ENCODE results near the gene CD81. TPM values are rescaled to one million over a fixed set of nuclear protein-coding genes. Genes with fewer than 3 reads are reported as not detected.

The CD81 gene
- total and polyA plus RNA-seq, 10 of the 15 experiments (the other 5 are each of a cell fraction or from before 2014, with no cell fraction given): 2.0 to 145 (median 57.2) TPM

- no peaks in the 10 kb centered on the region for H4K20me1 ChIP-seq (ENCODE audit: control insufficient read depth, insufficient read depth)
- H3K27ac ChIP-seq (ENCODE audit: control insufficient read depth, insufficient read depth): no peak overlapping the region
- no peak for TF ChIP-seq SIN3A (IDR thresholded peaks at IDR 0.05; ENCODE audit: low read depth, low read length)
- TF ChIP-seq CTCF (IDR thresholded peaks at IDR 0.05 in 2 of 3, conservative IDR thresholded peaks at IDR 0.05 in 1 of 3; ENCODE audit: control insufficient read depth in 2 of 3, extremely low read depth in 1 of 3, insufficient read depth in 1 of 3, low read depth in 3 of 3, low read length in 3 of 3): peak in 2 of 3 experiments; percentile 7 to 20; a peak in 1 of 6 replicates
- no TSS peak for BruUV-seq (replicated peaks)
- H3K9me3 ChIP-seq (replicated peaks; ENCODE audit: control insufficient read depth, insufficient read depth, low read length): no peaks in the 10 kb centered on the region
- H2AFZ ChIP-seq (ENCODE audit: control insufficient read depth, low read depth, low read length): no peak overlapping the region
- DNase-seq (ENCODE audit: low read depth, low spot score) (no peak), FAIRE-seq (no peak), ATAC-seq (no peak)
- ChIA-PET POLR2A (no interaction called here), SMC1A (ENCODE audit: uncharacterized antibody, unreplicated experiment) (interaction anchor here (1.0 kb wide), 1 partner anchor 111 kb away, joined by 3 read pairs; no protein-coding TSS in a partner anchor), RAD21 (ENCODE audit: unreplicated experiment) (no interaction called here), CTCF (interaction anchor here (9.5 kb wide), 1 partner anchor 113 kb away, joined by 271 read pairs; the partner anchor contains the start of genes C11orf21 and TSPAN32)
- WGBS (ENCODE audit: insufficient coverage, insufficient replicate concordance, low lambda C conversion rate, missing lambda C conversion rate): 53% methylated on average over 34 of the region's 34 CpGs
- H3K27me3 ChIP-seq (replicated peaks in 1 of 2; ENCODE audit: control insufficient read depth in 2 of 2, insufficient read depth in 2 of 2, low read length in 1 of 2): no peaks in the 10 kb centered on the region
- H3K79me2 ChIP-seq (ENCODE audit: control insufficient read depth, insufficient read depth, low read length): no peaks in the 10 kb centered on the region
- H3K36me3 ChIP-seq (ENCODE audit: control insufficient read depth in 2 of 2, insufficient read depth in 2 of 2, low read length in 1 of 2): no peaks in the 10 kb centered on the region
- H3K4me1 ChIP-seq (ENCODE audit: control insufficient read depth, insufficient read depth, low read length): no peaks in the 10 kb centered on the region
- in situ Hi-C loops (cut with MboI): loop anchor here (5.0 kb wide), 2 partner anchors 103 to 213 kb away; no protein-coding TSS in a partner anchor
- intact Hi-C loops (cut with micrococcal nuclease; ENCODE audit: unreplicated experiment): no loop called here
- H3K4me2 ChIP-seq (ENCODE audit: control insufficient read depth, insufficient read depth): no peak overlapping the region
- H3K9ac ChIP-seq (ENCODE audit: control insufficient read depth, insufficient read depth, low read length): no peak overlapping the region
- no peak overlapping the region for H3K4me3 ChIP-seq
Observed at GRCh38 chr11:2415601-2416380, 38.7 kb downstream of the CD81 start.

- H3K36me3 ChIP-seq (ENCODE audit: control insufficient read depth in 2 of 2, insufficient read depth in 2 of 2, low read length in 1 of 2): no peaks in the 10 kb centered on the region
- intact Hi-C loops (cut with micrococcal nuclease; ENCODE audit: unreplicated experiment): no loop called here
- in situ Hi-C loops (cut with MboI): loop anchor here (5.0 kb wide), 2 partner anchors 104 to 214 kb away; no protein-coding TSS in a partner anchor
- ATAC-seq: no peak
- H3K4me2 ChIP-seq (ENCODE audit: control insufficient read depth, insufficient read depth): no peak overlapping the region
- H4K20me1 ChIP-seq (ENCODE audit: control insufficient read depth, insufficient read depth): no peaks in the 10 kb centered on the region
- no peak overlapping the region for H3K4me3 ChIP-seq
- FAIRE-seq: no peak
- H3K4me1 ChIP-seq (ENCODE audit: control insufficient read depth, insufficient read depth, low read length): no peaks in the 10 kb centered on the region
- no peak overlapping the region for H2AFZ ChIP-seq (ENCODE audit: control insufficient read depth, low read depth, low read length)
- DNase-seq (ENCODE audit: low read depth, low spot score): no peak
- ChIA-PET POLR2A (no interaction called here), RAD21 (ENCODE audit: unreplicated experiment) (interaction anchor here (7.3 kb wide), 1 partner anchor 113 kb away, joined by 187 read pairs; the partner anchor contains the start of genes C11orf21 and TSPAN32), CTCF (interaction anchor here (9.5 kb wide), 1 partner anchor 114 kb away, joined by 271 read pairs; the partner anchor contains the start of genes C11orf21 and TSPAN32), SMC1A (ENCODE audit: uncharacterized antibody, unreplicated experiment) (interaction anchor here (1.0 kb wide), 1 partner anchor 116 kb away, joined by 3 read pairs; no protein-coding TSS in a partner anchor)
- no peaks in the 10 kb centered on the region for H3K79me2 ChIP-seq (ENCODE audit: control insufficient read depth, insufficient read depth, low read length)
- H3K27ac ChIP-seq (ENCODE audit: control insufficient read depth, insufficient read depth): no peak overlapping the region
- no peak overlapping the region for H3K9ac ChIP-seq (ENCODE audit: control insufficient read depth, insufficient read depth, low read length)
- BruUV-seq (replicated peaks): no TSS peak
- H3K27me3 ChIP-seq (replicated peaks in 1 of 2; ENCODE audit: control insufficient read depth in 2 of 2, insufficient read depth in 2 of 2, low read length in 1 of 2): no peaks in the 10 kb centered on the region
- H3K9me3 ChIP-seq (replicated peaks; ENCODE audit: control insufficient read depth, insufficient read depth, low read length): no peaks in the 10 kb centered on the region
- 67% methylated on average over 18 of the region's 18 CpGs for WGBS (ENCODE audit: insufficient coverage, insufficient replicate concordance, low lambda C conversion rate, missing lambda C conversion rate)
- TF ChIP-seq SP1 (IDR thresholded peaks at IDR 0.05; ENCODE audit: low read depth, low read length) (no peak), SREBF2 (IDR thresholded peaks at IDR 0.05; ENCODE audit: low read length) (no peak), BMI1 (IDR thresholded peaks at IDR 0.05; ENCODE audit: borderline replicate concordance) (no peak), ATF2 (IDR thresholded peaks at IDR 0.05; ENCODE audit: low read length) (no peak), ZZZ3 (IDR thresholded peaks at IDR 0.05; ENCODE audit: control insufficient read depth, insufficient read length, low read depth) (no peak), NR2C1 (IDR thresholded peaks at IDR 0.05) (no peak), ZNF622 (IDR thresholded peaks at IDR 0.05) (no peak), SUPT20H (IDR thresholded peaks at IDR 0.05; ENCODE audit: borderline replicate concordance, control insufficient read depth, low read depth, low read length) (no peak), NR2F1 (conservative IDR thresholded peaks at IDR 0.05) (no peak), ETV6 (conservative IDR thresholded peaks at IDR 0.05 in 1 of 2, IDR thresholded peaks at IDR 0.05 in 1 of 2; ENCODE audit: borderline replicate concordance in 1 of 2, low read depth in 1 of 2) (no peak), NFYA (IDR thresholded peaks at IDR 0.05; ENCODE audit: borderline replicate concordance, low read depth, low read length) (no peak)
Observed at GRCh38 chr11:2416765-2417164, 39.7 kb downstream of the CD81 start.

Data from GM12878 (cell line).